GM12873 (cell line): ENCODE results near the gene CBFA2T3.

Source experiments
- TF ChIP-seq, protein P1 (sequence below): IDR thresholded peaks from 2 replicates; pipeline ENCODE4 v1.5.1; 2012; ENCODE audit warnings: low read depth, mild to moderate bottlenecking, moderate library complexity, low read length, control low read depth; ENCODE audit not compliant: insufficient read depth; ENCODE audit errors: missing control alignments

The CBFA2T3 gene

DNA sequence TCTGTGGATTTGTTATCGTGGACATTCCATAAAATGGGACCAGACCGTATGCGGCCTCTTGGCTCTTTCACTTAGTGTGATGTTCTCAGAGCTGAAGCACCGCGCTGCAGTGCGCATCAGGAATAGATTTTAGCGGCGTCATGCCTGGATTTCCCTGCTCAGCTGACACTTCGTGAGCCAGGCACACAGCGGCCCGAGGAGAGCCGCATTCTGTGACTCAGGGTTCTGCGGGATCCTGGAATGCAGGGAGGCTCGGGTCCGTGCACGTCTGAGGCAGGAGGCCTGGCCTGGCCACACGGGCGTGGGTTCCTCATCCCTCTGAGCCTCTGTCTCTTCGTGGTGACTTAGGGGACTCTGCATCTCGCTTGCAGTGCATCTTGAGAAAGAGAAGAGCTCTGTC is 13.4 kb downstream of the CBFA2T3 start:
- TF ChIP-seq, protein P1, sequence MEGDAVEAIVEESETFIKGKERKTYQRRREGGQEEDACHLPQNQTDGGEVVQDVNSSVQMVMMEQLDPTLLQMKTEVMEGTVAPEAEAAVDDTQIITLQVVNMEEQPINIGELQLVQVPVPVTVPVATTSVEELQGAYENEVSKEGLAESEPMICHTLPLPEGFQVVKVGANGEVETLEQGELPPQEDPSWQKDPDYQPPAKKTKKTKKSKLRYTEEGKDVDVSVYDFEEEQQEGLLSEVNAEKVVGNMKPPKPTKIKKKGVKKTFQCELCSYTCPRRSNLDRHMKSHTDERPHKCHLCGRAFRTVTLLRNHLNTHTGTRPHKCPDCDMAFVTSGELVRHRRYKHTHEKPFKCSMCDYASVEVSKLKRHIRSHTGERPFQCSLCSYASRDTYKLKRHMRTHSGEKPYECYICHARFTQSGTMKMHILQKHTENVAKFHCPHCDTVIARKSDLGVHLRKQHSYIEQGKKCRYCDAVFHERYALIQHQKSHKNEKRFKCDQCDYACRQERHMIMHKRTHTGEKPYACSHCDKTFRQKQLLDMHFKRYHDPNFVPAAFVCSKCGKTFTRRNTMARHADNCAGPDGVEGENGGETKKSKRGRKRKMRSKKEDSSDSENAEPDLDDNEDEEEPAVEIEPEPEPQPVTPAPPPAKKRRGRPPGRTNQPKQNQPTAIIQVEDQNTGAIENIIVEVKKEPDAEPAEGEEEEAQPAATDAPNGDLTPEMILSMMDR: no peak

DNA sequence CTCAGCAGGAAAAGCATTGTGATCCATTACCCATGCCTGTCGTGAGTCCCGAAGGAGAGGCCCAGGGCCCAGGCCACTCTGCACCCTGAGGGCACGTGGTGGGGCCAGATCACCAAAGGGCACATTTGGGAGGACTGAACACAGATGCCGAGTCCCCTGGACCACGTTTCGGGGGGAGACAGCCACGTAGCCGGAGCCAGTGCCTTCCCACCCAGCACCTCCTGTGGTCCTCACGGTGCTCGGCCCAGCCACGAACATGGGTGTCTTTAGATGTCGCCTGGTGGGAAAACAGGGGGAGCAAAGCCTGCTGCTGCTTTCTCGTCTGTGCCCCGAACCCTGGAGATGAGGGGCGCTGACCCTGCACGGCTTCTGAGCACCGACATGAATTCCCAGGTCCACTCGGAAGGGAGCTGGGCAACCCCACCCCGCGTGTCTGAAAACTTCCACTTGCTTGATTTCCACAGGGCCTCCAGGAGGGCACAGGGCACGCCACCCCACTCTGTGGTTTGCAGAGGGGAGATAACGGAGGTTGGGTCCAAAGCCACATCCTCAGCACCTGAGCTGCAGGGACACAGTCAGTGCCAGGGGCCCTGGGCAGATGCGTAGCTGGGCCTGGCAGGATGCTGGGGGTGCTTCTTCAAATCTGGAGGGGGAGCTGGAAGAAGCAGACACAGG is 14.4 kb downstream of the CBFA2T3 start:
- TF ChIP-seq, protein P1: no peak

DNA sequence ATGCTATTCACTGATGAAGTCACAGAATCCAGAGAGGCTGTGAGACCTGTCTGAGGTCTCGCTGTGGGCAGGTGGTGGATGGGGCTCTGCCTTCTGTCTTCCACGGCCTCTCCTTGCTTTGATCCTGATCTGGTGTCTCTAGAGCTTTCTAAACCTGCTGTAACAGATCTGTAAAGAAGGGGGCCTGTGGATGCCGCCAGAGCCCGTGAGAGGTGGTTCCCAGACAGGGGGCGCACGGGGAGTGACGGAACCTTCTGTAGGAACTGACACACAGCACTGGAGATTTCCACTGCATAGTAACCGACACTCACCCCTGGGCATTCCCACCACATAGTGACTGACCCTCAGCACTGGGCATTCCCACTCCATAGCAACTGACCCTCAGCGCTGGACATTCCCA is 16.0 kb downstream of the CBFA2T3 start:
- TF ChIP-seq, protein P1: no peak

DNA sequence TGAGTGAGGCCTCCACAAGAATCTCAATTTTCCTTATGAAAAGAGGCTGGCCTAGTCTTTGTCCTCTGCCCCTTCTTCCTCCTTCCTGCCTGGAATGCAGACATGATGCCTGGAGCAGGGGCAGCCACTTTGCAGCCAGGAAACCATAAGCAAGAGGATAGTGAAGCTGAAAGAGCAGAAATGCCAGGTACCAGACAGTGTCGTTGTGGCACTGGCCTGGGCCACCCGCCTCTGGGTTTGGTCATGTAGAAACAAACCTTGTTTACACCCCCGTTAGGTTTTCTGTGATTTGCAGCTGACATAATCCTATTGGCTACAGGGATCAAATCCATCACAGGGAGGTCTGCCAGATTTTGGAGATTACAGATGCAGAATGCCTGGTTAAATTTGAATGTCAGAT is 16.5 kb downstream of the CBFA2T3 start:
- TF ChIP-seq, protein P1: no peak

DNA sequence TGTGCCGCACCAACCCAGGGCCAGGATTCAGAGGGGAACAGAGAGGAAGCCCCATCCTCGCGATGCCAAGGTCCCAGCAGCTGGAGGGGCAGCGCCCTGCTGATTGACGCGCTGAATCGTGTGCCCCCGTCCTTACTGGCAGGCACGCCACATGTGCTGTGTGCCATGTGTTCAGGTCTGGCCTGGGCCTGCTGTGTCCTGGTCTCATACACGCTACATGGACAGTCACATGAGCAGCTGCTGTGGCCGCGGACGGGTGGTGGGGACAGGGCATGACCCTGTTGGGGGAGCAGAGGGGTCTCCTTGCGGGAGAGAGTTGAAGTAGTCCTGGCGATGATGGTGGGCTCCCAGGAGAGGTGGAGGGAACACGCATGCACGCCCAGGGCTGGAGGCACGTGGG is 18.0 kb downstream of the CBFA2T3 start:
- TF ChIP-seq, protein P1: no peak

DNA sequence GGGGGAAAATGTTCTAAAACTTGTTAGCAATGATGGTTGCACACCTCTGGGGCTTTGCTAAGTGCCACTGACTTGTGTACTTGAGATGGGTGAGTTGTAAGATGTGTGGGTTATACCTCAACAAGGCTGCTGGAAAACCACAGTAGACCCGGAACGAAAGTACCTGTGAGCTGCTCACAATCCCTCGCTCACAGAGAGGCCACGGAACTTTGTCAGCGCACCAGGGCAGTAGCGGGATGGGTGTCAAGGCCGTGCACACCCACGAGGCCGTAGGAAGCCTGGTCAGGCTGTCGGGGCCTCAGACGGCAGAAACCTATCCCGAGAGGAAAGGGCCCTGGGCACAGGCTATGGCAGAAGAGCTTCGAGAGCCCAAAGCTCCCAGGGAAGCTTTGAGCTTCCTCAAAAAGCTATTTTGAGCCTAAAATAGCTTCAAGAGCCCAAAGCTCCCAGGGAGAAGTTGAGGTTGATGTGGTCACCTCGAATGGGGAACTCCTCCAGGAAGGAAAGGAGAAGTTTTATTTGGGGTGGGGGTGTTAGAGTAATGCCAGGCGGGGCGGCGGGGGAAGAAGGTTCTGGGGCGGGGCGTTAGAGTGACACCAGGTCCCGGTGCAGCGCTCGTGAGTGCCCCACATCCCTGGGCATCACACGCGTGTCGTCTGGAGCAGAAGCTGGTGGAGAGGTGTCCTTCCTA is 19.0 kb downstream of the CBFA2T3 start:
- TF ChIP-seq, protein P1: no peak

DNA sequence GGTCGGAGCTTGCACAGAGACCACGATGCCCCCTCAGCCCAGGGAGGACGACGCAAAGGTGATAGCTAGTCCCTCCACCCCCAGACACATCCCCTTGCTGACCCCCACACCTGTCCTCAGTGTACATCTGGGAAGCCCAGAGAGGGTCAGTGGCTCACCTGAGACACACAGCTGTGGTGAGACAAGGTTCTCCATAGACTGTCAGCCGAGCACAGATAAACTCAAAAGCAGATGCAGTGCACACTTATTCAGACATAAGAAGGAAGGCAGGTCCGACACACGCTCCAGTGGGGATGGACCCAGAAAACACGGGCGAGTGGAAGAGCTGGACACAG is 19.6 kb downstream of the CBFA2T3 start:
- TF ChIP-seq, protein P1: no peak
